HepG2 (cell line): Measurements from ENCODE around the gene ENTPD5. TPM values are rescaled to one million over a fixed set of nuclear protein-coding genes. Genes with fewer than 3 reads are reported as not detected.

Experiments
- CBX5 ChIP-seq: sonication (generic); formaldehyde crosslinking; IDR thresholded peaks from 2 replicates; pipeline ENCODE4 v1.4.0; 2020; ENCODE audit warnings: missing genetic modification reagents, borderline replicate concordance
- FIP1L1 ChIP-seq: fragments of 200-400 bp; formaldehyde crosslinking; IDR thresholded peaks from 2 replicates; pipeline ENCODE4 v1.6.1; 2018; ENCODE audit warnings: low read depth, mild to moderate bottlenecking, low read length, moderate library complexity, borderline replicate concordance; ENCODE audit not compliant: insufficient read depth
- GATA4 ChIP-seq: sonication (generic); IDR thresholded peaks from 2 replicates; pipeline ENCODE4 v1.6.1; 2016; ENCODE audit warnings: antibody characterized with exemption, low read depth, borderline replicate concordance
- KAT8 ChIP-seq: IDR thresholded peaks from 2 replicates; pipeline ENCODE4 v1.6.1; 2016; ENCODE audit warnings: missing genetic modification reagents, missing compliant biosample characterization
- KDM3A ChIP-seq: IDR thresholded peaks from 2 replicates; pipeline ENCODE4 v1.6.1; 2018; ENCODE audit warnings: low read depth, missing compliant biosample characterization
- MIER3 ChIP-seq: IDR thresholded peaks from 2 replicates; pipeline ENCODE4 v1.6.1; 2016; ENCODE audit warnings: missing compliant biosample characterization, borderline replicate concordance
- NFE2 ChIP-seq: sonication (generic); formaldehyde crosslinking; IDR thresholded peaks from 2 replicates; pipeline ENCODE4 v1.4.0; 2020; ENCODE audit warnings: missing genetic modification reagents
- RFX1 ChIP-seq: fragments of 450-650 bp; IDR thresholded peaks from 2 replicates; pipeline ENCODE4 v1.6.1; 2017
- RFXANK ChIP-seq: IDR thresholded peaks from 2 replicates; pipeline ENCODE4 v1.6.1; 2016
- SCMH1 ChIP-seq: sonication (generic); formaldehyde crosslinking; IDR thresholded peaks from 2 replicates; pipeline ENCODE4 v1.9.0; 2021; ENCODE audit warnings: missing genetic modification reagents, mild to moderate bottlenecking, borderline replicate concordance
- SMYD3 ChIP-seq: sonication (generic); formaldehyde crosslinking; IDR thresholded peaks from 2 replicates; pipeline ENCODE4 v1.8.1; 2023; ENCODE audit warnings: mild to moderate bottlenecking, missing genetic modification reagents
- TMF1 ChIP-seq: sonication (generic); formaldehyde crosslinking; IDR thresholded peaks from 2 replicates; pipeline ENCODE4 v1.8.1; 2022; ENCODE audit warnings: low read depth, missing genetic modification reagents
- XBP1 ChIP-seq: sonication (generic); formaldehyde crosslinking; IDR thresholded peaks from 2 replicates; pipeline ENCODE4 v1.5.0; 2020; ENCODE audit warnings: missing genetic modification reagents
- YEATS4 ChIP-seq: sonication (generic); formaldehyde crosslinking; IDR thresholded peaks from 2 replicates; pipeline ENCODE4 v1.4.0; 2020; ENCODE audit warnings: missing genetic modification reagents, borderline replicate concordance
- ZBTB37 ChIP-seq: sonication (generic); formaldehyde crosslinking; IDR thresholded peaks from 2 replicates; pipeline ENCODE4 v1.4.0; 2020; ENCODE audit warnings: mild to moderate bottlenecking, missing genetic modification reagents
- ZBTB49 ChIP-seq: sonication (generic); formaldehyde crosslinking; IDR thresholded peaks from 2 replicates; pipeline ENCODE4 v1.4.0; 2020; ENCODE audit warnings: missing genetic modification reagents, borderline replicate concordance
- ZFP36 ChIP-seq: fragments of 150-350 bp; IDR thresholded peaks from 2 replicates; pipeline ENCODE4 v1.6.1; 2018; ENCODE audit warnings: borderline replicate concordance, low read length, low read depth; ENCODE audit not compliant: partially characterized antibody
- ZFP90 ChIP-seq: sonication (generic); formaldehyde crosslinking; IDR thresholded peaks from 2 replicates; pipeline ENCODE4 v1.8.0; 2022; ENCODE audit warnings: missing genetic modification reagents, mild to moderate bottlenecking, inconsistent platforms, borderline replicate concordance
- ZMYM2 ChIP-seq: sonication (generic); formaldehyde crosslinking; IDR thresholded peaks from 2 replicates; pipeline ENCODE4 v1.8.0; 2022; ENCODE audit warnings: mild to moderate bottlenecking, missing genetic modification reagents
- ZMYM4 ChIP-seq: sonication (generic); formaldehyde crosslinking; IDR thresholded peaks from 2 replicates; pipeline ENCODE4 v1.8.1; 2023; ENCODE audit warnings: mild to moderate bottlenecking, missing genetic modification reagents
- ZNF12 ChIP-seq: sonication (generic); formaldehyde crosslinking; IDR thresholded peaks from 2 replicates; pipeline ENCODE4 v1.5.0; 2020; ENCODE audit warnings: missing genetic modification reagents
- ZNF33B ChIP-seq: sonication (generic); formaldehyde crosslinking; IDR thresholded peaks from 2 replicates; pipeline ENCODE4 v1.5.1; 2020; ENCODE audit warnings: mild to moderate bottlenecking, missing genetic modification reagents
- ZNF446 ChIP-seq: sonication (generic); formaldehyde crosslinking; IDR thresholded peaks from 2 replicates; pipeline ENCODE4 v1.5.0; 2020; ENCODE audit warnings: mild to moderate bottlenecking, missing genetic modification reagents
- ZNF737 ChIP-seq: sonication (generic); formaldehyde crosslinking; IDR thresholded peaks from 2 replicates; pipeline ENCODE4 v1.5.0; 2020; ENCODE audit warnings: missing genetic modification reagents, mild to moderate bottlenecking, borderline replicate concordance
- ZNF83 ChIP-seq: sonication (generic); formaldehyde crosslinking; IDR thresholded peaks from 2 replicates; pipeline ENCODE4 v1.4.0; 2020; ENCODE audit warnings: missing genetic modification reagents, mild to moderate bottlenecking, borderline replicate concordance
- ZSCAN20 ChIP-seq: sonication (generic); formaldehyde crosslinking; IDR thresholded peaks from 2 replicates; pipeline ENCODE4 v1.4.0; 2020; ENCODE audit warnings: missing genetic modification reagents, mild to moderate bottlenecking, borderline replicate concordance
- ZSCAN5A ChIP-seq: sonication (generic); formaldehyde crosslinking; IDR thresholded peaks from 2 replicates; pipeline ENCODE4 v1.8.0; 2022; ENCODE audit warnings: mild to moderate bottlenecking, missing genetic modification reagents, borderline replicate concordance
- polyA plus RNA-seq, 8 experiments: library from polyadenylated mRNA; depleted of rRNA in 3 of 8; stranded (reverse) in 7 of 8; unstranded in 1 of 8; fragments of >200 nt; fragmentation: Illumina TruSeq in 4 of 8; extraction: Trizol in 4 of 8; gene quantifications; 2 replicates each; pipeline versions ENCODE4 v1.2.1 to v1.2.3, GENCODE V29; 2011 to 2016; ENCODE audit warnings: low read depth in 4 of 8, missing spikeins in 1 of 8, mixed read lengths in 1 of 8; ENCODE audit not compliant: insufficient read depth in 1 of 8
- total RNA-seq, 5 experiments: library from RNA; depleted of rRNA; stranded (reverse); fragments of >200 nt; fragmentation: Illumina TruSeq; extraction: Trizol; gene quantifications; 2 replicates each; pipeline ENCODE4 v1.2.3, GENCODE V29; 2016; ENCODE audit warnings: low read depth in 1 of 5

ENTPD5 gene
- total and polyA plus RNA-seq, 2 of the 13 experiments (the other 11 are each of a cell fraction or from before 2014, with no cell fraction given) = 33.8 to 43.3 TPM

- TF ChIP-seq SCMH1 (CRISPR knock-in tag) (no peak), TMF1 (0 out of 2 replicates have a peak, but pooled peaks have one; percentile 1), CBX5 (no peak), ZFP90 (CRISPR knock-in tag) (no peak), ZBTB49 (CRISPR knock-in tag) (0 out of 2 replicates have a peak, but pooled peaks have one; percentile 21), NFE2 (0 out of 2 replicates have a peak, but pooled peaks have one; percentile 28), GATA4 (no peak), KDM3A (CRISPR knock-in tag) (peak; percentile 47; the same call in 1 of the 2 replicates), YEATS4 (CRISPR knock-in tag) (0 out of 2 replicates have a peak, but pooled peaks have one; percentile 8), ZNF737 (CRISPR knock-in tag) (no peak), ZSCAN20 (CRISPR knock-in tag) (no peak), ZBTB37 (CRISPR knock-in tag) (no peak), RFXANK (CRISPR knock-in tag) (no peak), ZNF33B (CRISPR knock-in tag) (no peak), RFX1 (no peak), KAT8 (CRISPR knock-in tag) (0 out of 2 replicates have a peak, but pooled peaks have one; percentile 20), ZFP36 (no peak), MIER3 (no peak), ZMYM2 (CRISPR knock-in tag) (no peak), ZNF83 (CRISPR knock-in tag) (no peak), ZMYM4 (CRISPR knock-in tag) (0 out of 2 replicates have a peak, but pooled peaks have one; percentile 40), XBP1 (CRISPR knock-in tag) (no peak), SMYD3 (CRISPR knock-in tag) (no peak), ZNF446 (no peak), ZNF12 (0 out of 2 replicates have a peak, but pooled peaks have one; percentile 35), ZSCAN5A (CRISPR knock-in tag) (no peak), FIP1L1 (no peak)
Observed at GRCh38 chr14:73995977-73996378, 23.1 kb downstream of the ENTPD5 start (continued).
